Measurements from ENCODE around the gene CYTH3.

Gene CYTH3

GRCh38 chr7:6221340-6222319 lies 50.8 kb downstream of the CYTH3 start:
- TF ChIP-seq, protein P1, sequence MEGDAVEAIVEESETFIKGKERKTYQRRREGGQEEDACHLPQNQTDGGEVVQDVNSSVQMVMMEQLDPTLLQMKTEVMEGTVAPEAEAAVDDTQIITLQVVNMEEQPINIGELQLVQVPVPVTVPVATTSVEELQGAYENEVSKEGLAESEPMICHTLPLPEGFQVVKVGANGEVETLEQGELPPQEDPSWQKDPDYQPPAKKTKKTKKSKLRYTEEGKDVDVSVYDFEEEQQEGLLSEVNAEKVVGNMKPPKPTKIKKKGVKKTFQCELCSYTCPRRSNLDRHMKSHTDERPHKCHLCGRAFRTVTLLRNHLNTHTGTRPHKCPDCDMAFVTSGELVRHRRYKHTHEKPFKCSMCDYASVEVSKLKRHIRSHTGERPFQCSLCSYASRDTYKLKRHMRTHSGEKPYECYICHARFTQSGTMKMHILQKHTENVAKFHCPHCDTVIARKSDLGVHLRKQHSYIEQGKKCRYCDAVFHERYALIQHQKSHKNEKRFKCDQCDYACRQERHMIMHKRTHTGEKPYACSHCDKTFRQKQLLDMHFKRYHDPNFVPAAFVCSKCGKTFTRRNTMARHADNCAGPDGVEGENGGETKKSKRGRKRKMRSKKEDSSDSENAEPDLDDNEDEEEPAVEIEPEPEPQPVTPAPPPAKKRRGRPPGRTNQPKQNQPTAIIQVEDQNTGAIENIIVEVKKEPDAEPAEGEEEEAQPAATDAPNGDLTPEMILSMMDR (IDR thresholded peaks at IDR 0.05; ENCODE audit: low read depth, low read length, missing control alignments), result no peak
- no peak for DNase-seq (ENCODE audit: low read depth)

DNA sequence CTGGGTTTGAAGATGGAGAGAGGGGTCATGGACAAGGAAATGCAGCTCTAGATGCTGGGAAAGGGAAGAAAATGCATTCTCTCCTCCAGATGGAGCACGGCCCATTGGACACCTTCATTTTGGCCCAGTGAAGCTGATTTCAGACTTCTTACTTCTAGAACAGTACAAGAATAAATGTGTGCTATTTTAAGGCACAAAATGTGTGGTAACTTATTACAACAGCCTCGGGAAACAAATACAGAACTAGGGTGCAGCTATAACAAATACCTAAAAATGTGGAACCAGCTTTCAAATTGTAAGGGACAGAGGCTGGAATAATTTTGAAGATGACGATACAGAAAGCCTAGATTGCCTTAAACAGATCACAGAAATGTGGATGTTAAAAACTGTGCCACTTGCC lies 54.1 kb downstream of the CYTH3 start:
- no peak overlapping the region for H3K4me3 ChIP-seq (ENCODE audit: low read depth, low read length)
- DNase-seq (ENCODE audit: low read depth), result no peak
- TF ChIP-seq, protein P1 (IDR thresholded peaks at IDR 0.05; ENCODE audit: low read depth, low read length, missing control alignments), result no peak

More at GRCh38 chr7:6221340-6222319, 50.8 kb downstream of the CYTH3 start:
- H3K4me3 ChIP-seq (ENCODE audit: low read depth, low read length), result no peak overlapping the region

GRCh38 chr7:6212008-6212407 lies 60.4 kb downstream of the CYTH3 start:
- TF ChIP-seq, protein P1 (IDR thresholded peaks at IDR 0.05; ENCODE audit: low read depth, low read length, missing control alignments), result no peak
- DNase-seq (ENCODE audit: low read depth), result no peak
- H3K4me3 ChIP-seq (ENCODE audit: low read depth, low read length), result no peak overlapping the region

GRCh38 chr7:6210621-6211372 lies 61.6 kb downstream of the CYTH3 start:
- TF ChIP-seq, protein P1 (IDR thresholded peaks at IDR 0.05; ENCODE audit: low read depth, low read length, missing control alignments), result no peak

GRCh38 chr7:6209340-6209739 lies 63.1 kb downstream of the CYTH3 start:
- no peak overlapping the region for H3K4me3 ChIP-seq (ENCODE audit: low read depth, low read length)
- TF ChIP-seq, protein P1 (IDR thresholded peaks at IDR 0.05; ENCODE audit: low read depth, low read length, missing control alignments), result no peak
- no peak for DNase-seq (ENCODE audit: low read depth)

More at GRCh38 chr7:6210621-6211372, 61.6 kb downstream of the CYTH3 start:
- DNase-seq (ENCODE audit: low read depth), result no peak
- H3K4me3 ChIP-seq (ENCODE audit: low read depth, low read length), result no peak overlapping the region

DNA sequence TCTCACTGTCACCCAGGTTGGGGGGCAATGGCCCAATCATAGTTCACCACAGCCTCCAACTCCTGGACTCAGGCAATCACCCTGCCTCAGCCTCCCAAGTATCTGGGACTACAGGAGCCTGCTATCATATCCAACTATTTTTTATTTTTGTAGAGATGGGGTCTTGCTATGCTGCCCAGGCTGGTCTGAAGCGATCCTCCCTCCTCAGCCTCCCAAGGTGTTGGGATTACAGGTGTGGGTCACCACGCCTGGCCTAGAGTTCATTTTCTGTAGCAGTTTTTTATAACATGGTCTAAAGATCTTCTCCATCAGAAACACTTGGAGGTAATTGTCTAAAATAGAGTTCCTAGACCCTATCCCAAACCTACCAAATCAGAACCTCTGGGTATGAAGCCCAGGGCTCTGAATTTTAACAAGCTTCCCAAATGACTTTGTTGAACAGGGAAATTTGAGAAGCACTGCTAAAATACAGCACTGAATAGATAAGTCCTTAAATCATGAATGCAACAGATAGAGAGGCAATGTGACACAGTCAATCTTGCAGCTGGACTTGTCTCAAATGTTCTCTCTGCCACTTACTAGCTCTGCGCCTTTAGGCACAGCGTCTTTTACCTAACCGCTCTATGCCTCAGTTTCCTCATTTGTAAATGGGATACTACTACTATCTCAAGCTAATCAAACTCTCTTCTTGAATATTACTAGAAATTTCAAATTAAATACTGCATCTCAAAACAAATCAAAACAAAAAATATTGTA lies 63.7 kb downstream of the CYTH3 start:
- TF ChIP-seq, protein P1 (IDR thresholded peaks at IDR 0.05; ENCODE audit: low read depth, low read length, missing control alignments), result no peak
- DNase-seq (ENCODE audit: low read depth), result no peak
- no peak overlapping the region for H3K4me3 ChIP-seq (ENCODE audit: low read depth, low read length)

Measured in GM12864 (cell line).